Trophoblast cell (in vitro differentiated cells and primary cell): ENCODE data around the gene CARD9.

ENCODE experiments used
- DNase-seq, 2 donors: peaks; one replicate each; pipeline ENCODE4 v3.0.0-alpha.2; 2016
- H2AFZ ChIP-seq: 2 replicates; pipeline ENCODE4 v1.6.1; 2013; ENCODE audit warnings: low read length, moderate library complexity, mild to moderate bottlenecking; ENCODE audit not compliant: insufficient read depth, poor library complexity
- H2AK5ac ChIP-seq: 2 replicates; pipeline ENCODE4 v1.6.1; 2013; ENCODE audit warnings: mild to moderate bottlenecking, low read length
- H2BK120ac ChIP-seq: 2 replicates; pipeline ENCODE4 v1.6.1; 2013; ENCODE audit warnings: low read length, mild to moderate bottlenecking, moderate library complexity; ENCODE audit not compliant: insufficient read depth, poor library complexity
- H2BK12ac ChIP-seq: 2 replicates; pipeline ENCODE4 v1.6.1; 2013; ENCODE audit warnings: mild to moderate bottlenecking, low read length, moderate library complexity
- H2BK5ac ChIP-seq: 2 replicates; pipeline ENCODE4 v1.6.1; 2013; ENCODE audit warnings: low read length, low read depth, moderate library complexity, mild to moderate bottlenecking; ENCODE audit not compliant: poor library complexity
- H3K14ac ChIP-seq: 2 replicates; pipeline ENCODE4 v1.6.1; 2013; ENCODE audit warnings: mild to moderate bottlenecking, low read length
- H3K18ac ChIP-seq: 2 replicates; pipeline ENCODE4 v1.6.1; 2013; ENCODE audit warnings: mild to moderate bottlenecking, low read length
- H3K23ac ChIP-seq: 2 replicates; pipeline ENCODE4 v1.6.1; 2013; ENCODE audit warnings: low read length
- H3K27ac ChIP-seq: 2 replicates; pipeline ENCODE4 v1.5.1; 2013; ENCODE audit warnings: low read depth, mild to moderate bottlenecking, inconsistent platforms, low read length, moderate library complexity
- H3K27me3 ChIP-seq: 2 replicates; pipeline ENCODE4 v1.6.1; 2013; ENCODE audit warnings: inconsistent platforms, mild to moderate bottlenecking, low read length, moderate library complexity; ENCODE audit not compliant: insufficient read depth
- H3K36me3 ChIP-seq, 2 experiments: 1 replicate in 1 of 2; 2 replicates in 1 of 2; pipeline ENCODE4 v1.6.1; 2013; ENCODE audit warnings: low read length in 2 of 2, mild to moderate bottlenecking in 2 of 2, moderate library complexity in 1 of 2; ENCODE audit not compliant: insufficient read depth in 2 of 2, control insufficient read depth in 1 of 2
- H3K4ac ChIP-seq: 2 replicates; pipeline ENCODE4 v1.6.1; 2013; ENCODE audit warnings: low read depth, mild to moderate bottlenecking, low read length, moderate library complexity
- H3K4me1 ChIP-seq, 2 experiments: 1 replicate in 1 of 2; 2 replicates in 1 of 2; pipeline ENCODE4 v1.6.1; 2013; ENCODE audit warnings: low read length in 2 of 2, mild to moderate bottlenecking in 2 of 2, moderate library complexity in 1 of 2; ENCODE audit not compliant: insufficient read depth in 2 of 2, control insufficient read depth in 1 of 2
- H3K4me2 ChIP-seq: 2 replicates; pipeline ENCODE4 v1.6.1; 2013; ENCODE audit warnings: inconsistent platforms, mild to moderate bottlenecking, low read length, moderate library complexity
- H3K4me3 ChIP-seq: 2 replicates; pipeline ENCODE4 v1.5.1; 2013; ENCODE audit warnings: mild to moderate bottlenecking, low read depth, low read length, inconsistent platforms
- H3K79me1 ChIP-seq: one replicate; pipeline ENCODE4 v1.6.1; 2013; ENCODE audit warnings: low read length
- H3K79me2 ChIP-seq: 2 replicates; pipeline ENCODE4 v1.6.1; 2013; ENCODE audit warnings: low read length, mild to moderate bottlenecking; ENCODE audit not compliant: control insufficient read depth, insufficient read depth, poor library complexity
- H3K9ac ChIP-seq: 2 replicates; pipeline ENCODE4 v1.6.1; 2013; ENCODE audit warnings: mild to moderate bottlenecking, low read length
- H3K9me3 ChIP-seq: 2 replicates; pipeline ENCODE4 v1.6.1; 2013; ENCODE audit warnings: low read depth, mild to moderate bottlenecking, control low read depth, inconsistent platforms, low read length; ENCODE audit not compliant: insufficient read depth
- H4K12ac ChIP-seq: 2 replicates; pipeline ENCODE4 v1.6.1; 2013; ENCODE audit warnings: low read depth, mild to moderate bottlenecking, low read length, moderate library complexity
- H4K8ac ChIP-seq: 2 replicates; pipeline ENCODE4 v1.6.1; 2013; ENCODE audit warnings: low read depth, mild to moderate bottlenecking, low read length, moderate library complexity
- H4K91ac ChIP-seq: one replicate; pipeline ENCODE4 v1.6.1; 2013; ENCODE audit warnings: low read depth, mild to moderate bottlenecking, low read length, moderate library complexity
- WGBS: extraction: QIAGEN DNeasy Blood & Tissue Kit; methylation state at CpG from one replicate; pipeline ENCODE4 v1.1.7; 2013; ENCODE audit warnings: missing lambda C conversion rate; ENCODE audit not compliant: insufficient read length, insufficient coverage; ENCODE audit errors: extremely low coverage; 5-methylcytosine and 5-hydroxymethylcytosine counted together

The CARD9 gene

DNA sequence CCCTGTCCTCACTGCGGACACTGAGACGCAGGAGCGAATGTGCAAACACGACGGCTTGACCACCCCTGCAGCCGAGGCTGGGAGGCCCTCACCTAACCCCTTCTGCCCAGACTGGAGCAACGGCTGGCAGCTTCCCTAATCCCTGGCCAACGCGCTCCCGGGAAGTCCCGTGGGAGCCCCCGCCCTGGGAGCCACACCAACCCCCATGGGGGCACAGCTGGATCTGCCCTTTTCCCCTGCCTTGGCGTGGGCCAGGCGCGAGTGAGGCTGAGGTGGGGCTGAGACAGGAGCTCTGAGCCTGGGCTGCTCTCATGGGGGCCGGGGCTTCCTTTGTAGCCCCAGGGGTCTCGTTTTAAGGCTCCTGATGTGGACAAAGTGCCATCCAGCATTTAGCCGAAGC lies 5.3 kb downstream of the CARD9 start:
- Histone ChIP-seq H3K23ac (no peak overlapping the region), H3K36me3 (no peaks in the 10 kb centered on the region), H2BK5ac (no peak overlapping the region), H3K14ac (no peak overlapping the region), H2AK5ac (no peak overlapping the region), H3K18ac (no peak overlapping the region), H4K12ac (no peak overlapping the region), H2BK12ac (no peak overlapping the region), H3K9ac (no peak overlapping the region), H3K4me2 (no peak overlapping the region), H3K27me3 (no peaks in the 10 kb centered on the region), H3K27ac (no peak overlapping the region), H2BK120ac (no peak overlapping the region), H4K8ac (no peak overlapping the region), H3K79me1 (peaks cover 12% of the 10 kb centered on the region), H3K4ac (no peak overlapping the region), H3K9me3 (no peaks in the 10 kb centered on the region), H2AFZ (no peak overlapping the region), H3K4me1 (peaks cover 12 to 17% of the 10 kb centered on the region in 2 experiments), H3K4me3 (no peak overlapping the region), H4K91ac (no peak overlapping the region), H3K79me2 (peaks cover 5% of the 10 kb centered on the region)
- no CpG with 5 or more reads among the region's 18 CpGs for WGBS
- DNase-seq: no peak

DNA sequence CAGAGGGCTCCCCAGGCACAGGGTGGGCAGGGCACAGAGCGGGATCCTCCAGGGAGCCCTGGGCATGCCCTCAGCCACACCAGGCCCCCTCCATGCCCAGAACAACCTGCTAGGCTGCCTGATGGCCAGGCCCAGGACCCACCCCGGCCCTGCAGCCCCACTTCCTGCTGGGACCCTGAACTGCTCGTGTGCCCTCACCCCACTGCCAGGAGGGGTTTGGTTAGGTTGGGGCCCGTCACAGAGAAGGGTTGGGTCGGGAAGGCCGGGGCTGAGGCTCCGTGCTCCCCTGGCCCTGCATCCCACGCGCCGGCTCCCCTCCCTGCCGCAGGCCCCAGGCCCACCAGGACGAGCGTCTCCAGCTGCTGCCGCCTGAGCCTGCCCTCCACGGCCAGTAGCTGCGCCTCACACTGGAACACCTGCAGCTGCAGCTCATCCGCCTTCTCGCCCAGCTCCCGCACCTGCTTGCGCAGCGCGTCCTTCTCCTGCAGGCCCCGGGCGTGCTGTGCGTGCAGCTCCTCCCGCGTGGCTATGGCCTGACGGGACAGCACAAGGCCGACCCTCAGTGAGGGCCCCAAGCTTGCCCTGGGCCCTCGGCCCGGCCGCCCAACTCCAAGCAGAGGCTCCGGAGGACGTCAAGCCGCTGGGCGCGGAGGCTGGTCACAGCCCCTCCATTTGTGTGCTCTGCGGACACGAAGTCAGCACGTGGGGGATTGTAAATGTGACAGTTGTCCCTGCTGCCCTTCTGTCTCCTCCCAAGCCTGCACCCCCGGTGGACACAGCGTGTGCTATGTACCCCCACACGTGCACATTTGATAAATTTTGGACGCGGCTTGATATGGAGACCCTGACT lies 5.9 kb downstream of the CARD9 start:
- H2BK12ac ChIP-seq: no peak overlapping the region
- no peak overlapping the region for H3K9ac ChIP-seq
- H2BK5ac ChIP-seq: no peak overlapping the region
- no peak overlapping the region for H4K12ac ChIP-seq
- H3K14ac ChIP-seq: no peak overlapping the region
- peaks cover 6 to 14% of the 10 kb centered on the region in 2 experiments for H3K4me1 ChIP-seq
- H2AFZ ChIP-seq: no peak overlapping the region
- H3K18ac ChIP-seq: no peak overlapping the region
- no CpG with 5 or more reads among the region's 45 CpGs for WGBS
- H3K36me3 ChIP-seq: no peaks in the 10 kb centered on the region
- H2AK5ac ChIP-seq: no peak overlapping the region
- DNase-seq: no peak
- peaks cover 2% of the 10 kb centered on the region for H3K79me2 ChIP-seq
- H4K91ac ChIP-seq: no peak overlapping the region
- no peak overlapping the region for H3K4me3 ChIP-seq
- H3K79me1 ChIP-seq: peaks cover 7% of the 10 kb centered on the region
- no peak overlapping the region for H3K4ac ChIP-seq
- no peak overlapping the region for H3K4me2 ChIP-seq
- no peak overlapping the region for H3K27ac ChIP-seq
- no peaks in the 10 kb centered on the region for H3K27me3 ChIP-seq
- no peak overlapping the region for H2BK120ac ChIP-seq
- no peaks in the 10 kb centered on the region for H3K9me3 ChIP-seq
- H4K8ac ChIP-seq: no peak overlapping the region
- no peak overlapping the region for H3K23ac ChIP-seq

DNA sequence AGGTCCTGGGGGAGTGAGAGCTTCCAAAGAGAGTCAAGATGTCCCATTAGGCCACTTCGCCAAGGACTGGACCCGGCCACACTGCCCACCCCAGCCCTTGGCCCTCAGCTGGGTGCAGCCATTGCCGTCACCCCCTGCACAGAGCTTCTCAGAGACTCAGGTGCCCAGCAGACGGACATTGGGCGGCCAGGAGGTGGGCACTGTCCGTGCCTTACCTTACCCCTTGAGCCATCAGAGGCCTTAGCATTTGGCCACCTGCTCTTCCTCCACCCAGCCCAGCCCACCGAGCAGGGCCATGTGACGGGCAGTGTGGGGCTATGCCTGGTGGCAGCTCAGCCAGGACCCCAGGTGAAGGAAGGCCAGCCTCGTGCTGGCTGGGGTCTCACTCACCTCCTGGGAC lies 6.6 kb downstream of the CARD9 start:
- Histone ChIP-seq H2BK12ac (no peak overlapping the region), H3K4ac (no peak overlapping the region), H3K23ac (no peak overlapping the region), H2BK5ac (no peak overlapping the region), H3K79me1 (peaks cover 3% of the 10 kb centered on the region), H2AFZ (no peak overlapping the region), H4K8ac (no peak overlapping the region), H3K27me3 (no peaks in the 10 kb centered on the region), H2BK120ac (no peak overlapping the region), H3K4me2 (no peak overlapping the region), H3K9ac (no peak overlapping the region), H3K4me1 (peaks cover 5 to 10% of the 10 kb centered on the region in 2 experiments), H2AK5ac (no peak overlapping the region), H3K27ac (no peak overlapping the region), H3K9me3 (no peaks in the 10 kb centered on the region), H3K79me2 (peaks cover 2% of the 10 kb centered on the region), H3K36me3 (no peaks in the 10 kb centered on the region), H4K91ac (no peak overlapping the region), H3K18ac (no peak overlapping the region), H3K4me3 (no peak overlapping the region), H3K14ac (no peak overlapping the region), H4K12ac (no peak overlapping the region)
- WGBS: no CpG with 5 or more reads among the region's 9 CpGs
- DNase-seq: no peak

- no peak for DNase-seq
These were observed 7.7 kb downstream of the CARD9 start for GRCh38 chr9:136365775-136366222.

More at GRCh38 chr9:136365775-136366222, 7.7 kb downstream of the CARD9 start:
- WGBS: no CpG with 5 or more reads among the region's 9 CpGs
- no peak overlapping the region for H3K27ac ChIP-seq
- H3K9ac ChIP-seq: no peak overlapping the region
- H2BK120ac ChIP-seq: no peak overlapping the region
- no peak overlapping the region for H3K4ac ChIP-seq
- H4K8ac ChIP-seq: no peak overlapping the region
- peaks cover 8 to 14% of the 10 kb centered on the region in 2 experiments for H3K4me1 ChIP-seq
- no peaks in the 10 kb centered on the region for H3K27me3 ChIP-seq
- H3K14ac ChIP-seq: no peak overlapping the region
- H3K4me3 ChIP-seq: no peak overlapping the region
- no peak overlapping the region for H3K4me2 ChIP-seq
- no peak overlapping the region for H2BK5ac ChIP-seq
- H2BK12ac ChIP-seq: no peak overlapping the region
- H2AK5ac ChIP-seq: no peak overlapping the region
- H3K36me3 ChIP-seq: no peaks in the 10 kb centered on the region
- H4K91ac ChIP-seq: no peak overlapping the region
- H3K18ac ChIP-seq: no peak overlapping the region
- H4K12ac ChIP-seq: no peak overlapping the region
- peaks cover 3% of the 10 kb centered on the region for H3K79me1 ChIP-seq
- H3K9me3 ChIP-seq: no peaks in the 10 kb centered on the region
- H2AFZ ChIP-seq: no peak overlapping the region
- peaks cover 2% of the 10 kb centered on the region for H3K79me2 ChIP-seq
- H3K23ac ChIP-seq: no peak overlapping the region
